Activated naive CD4-positive, alpha-beta T cell treated with anti-CD3 and anti-CD28 coated beads for 36 hours (primary cell): ENCODE results near the gene RGS6. TPM values are rescaled to one million over a fixed set of nuclear protein-coding genes. Genes with fewer than 3 reads are reported as not detected.
"Not testable (repeated sequence)": the region's sequence is repeated elsewhere in the genome, so short reads cannot be mapped to it uniquely, and the experiment has no call there.

Source experiments
- CTCF ChIA-PET: fragments of 350-600 bp; sonication (Branson Sonifier 250); formaldehyde crosslinking; loops from one replicate; lab custom pipeline; 2021; ENCODE audit warnings: antibody characterized with exemption; lab: Charles Lee
- DNase-seq: peaks from one replicate; pipeline ENCODE4 v3.0.0-alpha.2; 2020
- H3K27ac Mint-ChIP-seq: one replicate; pipeline ENCODE4 v1.8.0; 2021; ENCODE audit warnings: mild to moderate bottlenecking, mixed read lengths
- H3K27me3 Mint-ChIP-seq: one replicate; pipeline ENCODE4 v1.8.0; 2021; ENCODE audit warnings: low read depth, mixed read lengths
- H3K36me3 Mint-ChIP-seq: one replicate; pipeline ENCODE4 v1.8.0; 2021; ENCODE audit warnings: low read depth, mixed read lengths
- H3K4me1 Mint-ChIP-seq: one replicate; pipeline ENCODE4 v1.8.0; 2021; ENCODE audit warnings: low read depth, mixed read lengths
- H3K4me3 Mint-ChIP-seq: one replicate; pipeline ENCODE4 v1.8.0; 2021; ENCODE audit warnings: mild to moderate bottlenecking, moderate library complexity, mixed read lengths
- H3K9me3 Mint-ChIP-seq: one replicate; pipeline ENCODE4 v1.8.0; 2021; ENCODE audit warnings: mixed read lengths
- intact Hi-C: fragments of 100-400 bp; cut with micrococcal nuclease; formaldehyde crosslinking; loops from one replicate; pipeline ENCODE4 v1.15.1; 2023
- total RNA-seq, 2 experiments: library from RNA; stranded (reverse); gene quantifications; one replicate each; pipeline ENCODE4 v1.2.3, GENCODE V29; 2021

Gene RGS6
- total RNA-seq, 2 experiments from 2014 or later, result not detected

GRCh38 chr14:72476657-72477499, 544.6 kb downstream of the RGS6 start:
- peaks cover 31% of the 10 kb centered on the region for H3K4me1 Mint-ChIP-seq
- no peaks in the 10 kb centered on the region for H3K36me3 Mint-ChIP-seq
- peak overlapping the region; percentile 81 for H3K27ac Mint-ChIP-seq
- intact Hi-C loops, result loop anchor here (1.0 to 5.0 kb wide), 4 partner anchors 26 to 550 kb away; partner anchors contain the start of gene ZFYVE1
- peak overlapping the region; percentile 38 for H3K4me3 Mint-ChIP-seq
- CTCF ChIA-PET, result interaction anchor here (0.6 to 1.4 kb wide), 2 partner anchors 37 to 48 kb away, joined by 3 to 6 read pairs; no protein-coding TSS in a partner anchor
- peak; percentile 90 for DNase-seq
- H3K9me3 Mint-ChIP-seq, result no peaks in the 10 kb centered on the region
- H3K27me3 Mint-ChIP-seq, result peaks cover 5% of the 10 kb centered on the region

DNA sequence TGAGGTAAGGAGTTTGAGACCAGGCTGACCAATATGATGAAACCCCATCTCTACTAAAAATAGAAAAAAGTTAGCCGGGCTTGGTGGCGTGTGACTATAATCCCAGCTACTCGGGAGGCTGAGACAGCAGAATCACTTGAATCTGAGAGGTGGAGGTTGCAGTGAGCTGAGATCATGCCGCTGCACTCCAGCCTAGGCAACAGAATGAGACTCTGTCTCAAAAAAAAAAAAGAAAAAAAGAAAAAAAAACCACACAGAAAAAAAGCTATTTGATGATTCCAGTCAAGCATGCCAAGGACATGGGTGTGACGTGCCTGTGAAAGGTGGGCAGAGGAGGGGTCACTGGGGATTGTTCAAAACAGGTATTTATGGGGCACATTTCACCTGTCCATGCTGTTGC, 545.3 kb downstream of the RGS6 start:
- not testable (repeated sequence) for H3K36me3 Mint-ChIP-seq, H3K27ac Mint-ChIP-seq, DNase-seq, H3K4me3 Mint-ChIP-seq, H3K27me3 Mint-ChIP-seq, H3K9me3 Mint-ChIP-seq
- H3K4me1 Mint-ChIP-seq, result peaks cover 31% of the 10 kb centered on the region
- CTCF ChIA-PET, result interaction anchor here (0.6 to 1.4 kb wide), 2 partner anchors 36 to 49 kb away, joined by 3 to 6 read pairs; no protein-coding TSS in a partner anchor
- intact Hi-C loops, result loop anchor here (5.0 kb wide), 2 partner anchors 35 to 550 kb away; partner anchors contain the start of gene ZFYVE1

GRCh38 chr14:72478471-72478893, 546.3 kb downstream of the RGS6 start:
- H3K4me3 Mint-ChIP-seq, result no peak overlapping the region
- peaks cover 5% of the 10 kb centered on the region for H3K27me3 Mint-ChIP-seq
- no peak overlapping the region for H3K27ac Mint-ChIP-seq
- intact Hi-C loops, result loop anchor here (5.0 kb wide), 2 partner anchors 36 to 549 kb away; partner anchors contain the start of gene ZFYVE1
- no peaks in the 10 kb centered on the region for H3K9me3 Mint-ChIP-seq
- CTCF ChIA-PET, result interaction anchor here (1.4 kb wide), 1 partner anchor 35 kb away, joined by 6 read pairs; no protein-coding TSS in a partner anchor
- H3K36me3 Mint-ChIP-seq, result no peaks in the 10 kb centered on the region
- H3K4me1 Mint-ChIP-seq, result peaks cover 31% of the 10 kb centered on the region
- DNase-seq, result no peak

- peaks cover 31% of the 10 kb centered on the region for H3K4me1 Mint-ChIP-seq
- no peak for DNase-seq
- H3K4me3 Mint-ChIP-seq, result no peak overlapping the region
- H3K36me3 Mint-ChIP-seq, result no peaks in the 10 kb centered on the region
- peaks cover 5% of the 10 kb centered on the region for H3K27me3 Mint-ChIP-seq
- intact Hi-C loops, result loop anchor here (5.0 kb wide), 2 partner anchors 37 to 548 kb away; partner anchors contain the start of gene ZFYVE1
- CTCF ChIA-PET, result no interaction called here
- H3K27ac Mint-ChIP-seq, result peak overlapping the region; percentile 2
- no peaks in the 10 kb centered on the region for H3K9me3 Mint-ChIP-seq
These were observed 547.3 kb downstream of the RGS6 start for GRCh38 chr14:72479461-72479931.

DNA sequence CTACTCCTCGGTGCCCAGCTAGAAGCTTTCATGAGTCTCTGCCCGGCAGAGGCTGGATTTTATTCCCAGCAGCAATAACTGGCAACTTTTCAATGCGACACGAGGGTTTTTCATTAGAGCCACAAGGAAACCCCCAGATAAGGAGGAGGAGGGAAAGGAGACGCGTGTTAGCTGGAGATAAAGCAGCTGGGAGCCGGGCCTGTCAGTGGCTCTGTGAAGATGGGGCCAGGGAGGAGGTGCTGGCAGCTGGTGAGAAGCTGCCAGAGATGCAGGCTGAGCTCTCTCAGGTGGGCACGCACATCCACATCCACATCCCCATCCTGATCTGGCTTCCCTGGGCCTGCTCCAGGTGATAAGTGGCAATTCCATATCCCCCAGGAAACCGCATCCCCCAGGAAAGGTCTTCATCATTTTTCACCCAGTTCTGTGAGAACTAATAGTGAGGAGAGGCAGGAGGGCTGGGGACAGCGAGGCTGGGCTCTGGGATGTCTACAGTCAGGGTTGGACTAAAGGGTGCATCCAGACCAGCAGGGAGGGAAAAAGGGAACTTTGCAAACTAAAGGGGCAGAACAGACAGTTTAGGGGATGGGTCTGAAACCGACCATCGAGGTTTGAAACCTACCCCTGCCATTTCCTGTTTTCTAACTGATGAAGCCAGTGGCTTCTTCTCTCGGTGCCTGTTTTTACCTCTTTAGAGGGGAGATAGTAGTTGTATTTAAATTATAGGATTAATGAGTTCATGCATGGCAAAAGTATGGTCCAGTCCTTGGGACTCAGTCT, 548.4 kb downstream of the RGS6 start:
- intact Hi-C loops, result no loop called here
- Mint-ChIP-seq H3K36me3 (no peaks in the 10 kb centered on the region), H3K27ac (no peak overlapping the region), H3K9me3 (peaks cover under 1% of the 10 kb centered on the region), H3K4me3 (no peak overlapping the region), H3K4me1 (peaks cover 31% of the 10 kb centered on the region), H3K27me3 (peaks cover 5% of the 10 kb centered on the region)
- DNase-seq, result no peak
- CTCF ChIA-PET, result interaction anchor here (0.6 kb wide), 1 partner anchor 19 kb away, joined by 4 read pairs; no protein-coding TSS in a partner anchor

DNA sequence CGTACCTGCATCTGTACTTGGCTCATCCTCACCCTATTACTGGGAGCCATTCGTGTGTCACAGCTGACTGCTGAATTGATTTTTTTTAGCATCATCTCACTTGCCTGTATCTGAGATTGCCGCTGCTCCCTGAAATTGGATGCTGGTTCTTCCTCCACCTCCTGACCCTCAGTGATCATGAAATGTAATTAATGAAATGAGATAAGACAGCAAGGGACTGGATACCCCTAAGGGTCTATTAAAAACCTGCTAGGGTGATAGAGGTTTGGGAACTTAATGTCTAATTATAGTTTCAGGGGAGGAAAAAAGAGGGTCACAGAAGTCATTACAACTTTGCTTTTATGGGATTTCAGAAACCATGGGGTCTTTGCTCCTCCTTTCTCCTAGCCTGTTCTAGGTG, 551.1 kb downstream of the RGS6 start:
- peaks cover 4% of the 10 kb centered on the region for H3K9me3 Mint-ChIP-seq
- intact Hi-C loops, result no loop called here
- no peak overlapping the region for H3K4me3 Mint-ChIP-seq
- H3K27ac Mint-ChIP-seq, result no peak overlapping the region
- peaks cover 8% of the 10 kb centered on the region for H3K4me1 Mint-ChIP-seq
- H3K36me3 Mint-ChIP-seq, result no peaks in the 10 kb centered on the region
- no peaks in the 10 kb centered on the region for H3K27me3 Mint-ChIP-seq
- DNase-seq, result no peak
- CTCF ChIA-PET, result no interaction called here

DNA sequence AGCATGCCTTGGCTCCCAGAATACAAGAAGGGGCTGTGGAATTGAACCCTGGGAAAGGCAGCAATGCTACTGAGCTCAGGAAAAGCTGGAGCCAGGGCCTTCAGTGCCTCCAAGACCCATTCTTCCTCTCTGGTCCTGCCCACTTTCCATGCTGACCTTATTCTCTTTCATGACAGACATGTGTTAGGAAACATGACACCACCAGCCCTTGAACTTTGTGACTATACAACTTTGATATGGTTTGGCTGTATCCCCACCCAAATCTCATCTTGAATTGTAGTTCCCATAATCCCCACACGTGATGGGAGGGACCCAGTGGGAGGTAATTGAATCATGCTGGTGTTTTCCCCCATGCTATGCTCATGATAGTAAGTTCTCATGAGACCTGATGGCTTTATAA, 553.5 kb downstream of the RGS6 start:
- intact Hi-C loops, result no loop called here
- Mint-ChIP-seq H3K36me3 (no peaks in the 10 kb centered on the region), H3K4me3 (no peak overlapping the region), H3K4me1 (peaks cover 6% of the 10 kb centered on the region), H3K27me3 (peaks cover 2% of the 10 kb centered on the region), H3K9me3 (peaks cover 16% of the 10 kb centered on the region), H3K27ac (no peak overlapping the region)
- no peak for DNase-seq
- CTCF ChIA-PET, result interaction anchor here (1.1 kb wide), 1 partner anchor 28 kb away, joined by 3 read pairs; no protein-coding TSS in a partner anchor

- Mint-ChIP-seq H3K4me1 (no peaks in the 10 kb centered on the region), H3K9me3 (peaks cover 17% of the 10 kb centered on the region), H3K4me3 (no peak overlapping the region), H3K27ac (no peak overlapping the region), H3K36me3 (no peaks in the 10 kb centered on the region), H3K27me3 (peaks cover 2% of the 10 kb centered on the region)
- CTCF ChIA-PET, result interaction anchor here (0.7 kb wide), 1 partner anchor 429 kb away, joined by 3 read pairs; no protein-coding TSS in a partner anchor
- DNase-seq, result no peak
- intact Hi-C loops, result no loop called here
These were observed 556.3 kb downstream of the RGS6 start for GRCh38 chr14:72488514-72488913.

- Mint-ChIP-seq H3K27ac (no peak overlapping the region), H3K9me3 (peaks cover 19% of the 10 kb centered on the region), H3K4me1 (no peaks in the 10 kb centered on the region), H3K36me3 (no peaks in the 10 kb centered on the region), H3K27me3 (peaks cover 2% of the 10 kb centered on the region), H3K4me3 (no peak overlapping the region)
- intact Hi-C loops, result no loop called here
- CTCF ChIA-PET, result interaction anchor here (0.7 kb wide), 1 partner anchor 207 kb away, joined by 3 read pairs; no protein-coding TSS in a partner anchor
- DNase-seq, result no peak
These were observed 560.0 kb downstream of the RGS6 start for GRCh38 chr14:72492196-72492595.

GRCh38 chr14:72495668-72496067, 563.4 kb downstream of the RGS6 start:
- H3K27ac Mint-ChIP-seq, result no peak overlapping the region
- no peaks in the 10 kb centered on the region for H3K36me3 Mint-ChIP-seq
- peaks cover 7% of the 10 kb centered on the region for H3K9me3 Mint-ChIP-seq
- no peaks in the 10 kb centered on the region for H3K4me1 Mint-ChIP-seq
- H3K4me3 Mint-ChIP-seq, result no peak overlapping the region
- intact Hi-C loops, result no loop called here
- DNase-seq, result no peak
- CTCF ChIA-PET, result no interaction called here
- H3K27me3 Mint-ChIP-seq, result no peaks in the 10 kb centered on the region

DNA sequence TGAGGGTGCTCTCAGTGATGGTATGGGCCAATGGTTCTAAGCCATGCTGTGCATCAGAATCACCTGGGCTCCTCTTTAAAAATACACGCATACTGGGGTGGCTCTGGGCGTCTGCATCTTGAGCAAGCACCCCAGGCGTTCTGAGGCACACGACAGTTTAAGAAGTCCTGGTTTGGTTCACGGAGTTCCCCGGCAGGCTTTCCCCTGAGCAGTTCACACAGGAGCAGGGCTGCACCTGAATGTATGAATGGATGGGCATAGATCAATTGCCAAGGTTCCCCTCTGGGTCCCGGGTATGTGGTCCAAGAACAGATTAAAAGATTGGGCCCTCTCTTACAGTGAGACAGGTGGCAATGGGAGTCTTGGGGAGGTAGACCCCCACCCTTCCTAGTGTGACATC, 566.4 kb downstream of the RGS6 start:
- peaks cover 5% of the 10 kb centered on the region for H3K9me3 Mint-ChIP-seq
- no peaks in the 10 kb centered on the region for H3K36me3 Mint-ChIP-seq
- intact Hi-C loops, result no loop called here
- H3K27me3 Mint-ChIP-seq, result no peaks in the 10 kb centered on the region
- no peak overlapping the region for H3K27ac Mint-ChIP-seq
- DNase-seq, result no peak
- CTCF ChIA-PET, result interaction anchor here (0.6 to 1.0 kb wide), 2 partner anchors 13 to 16 kb away, joined by 3 read pairs; no protein-coding TSS in a partner anchor
- H3K4me3 Mint-ChIP-seq, result no peak overlapping the region
- no peaks in the 10 kb centered on the region for H3K4me1 Mint-ChIP-seq

GRCh38 chr14:72499746-72500145, 567.5 kb downstream of the RGS6 start:
- H3K27ac Mint-ChIP-seq, result no peak overlapping the region
- CTCF ChIA-PET, result interaction anchor here (0.7 kb wide), 1 partner anchor 19 kb away, joined by 4 read pairs; no protein-coding TSS in a partner anchor

More at GRCh38 chr14:72499746-72500145, 567.5 kb downstream of the RGS6 start:
- H3K9me3 Mint-ChIP-seq, result peaks cover under 1% of the 10 kb centered on the region
- no peak overlapping the region for H3K4me3 Mint-ChIP-seq
- intact Hi-C loops, result no loop called here
- no peaks in the 10 kb centered on the region for H3K4me1 Mint-ChIP-seq
- no peak for DNase-seq
- no peaks in the 10 kb centered on the region for H3K27me3 Mint-ChIP-seq
- no peaks in the 10 kb centered on the region for H3K36me3 Mint-ChIP-seq
